ES-I3 (cell line): ENCODE results near the gene LYZL2.

Experiments
- H3K36me3 ChIP-seq: 2 replicates; pipeline ENCODE4 v1.6.1; 2013; ENCODE audit warnings: mild to moderate bottlenecking, low read length, control low read depth, moderate library complexity; ENCODE audit not compliant: insufficient read depth
- H3K4me1 ChIP-seq: 2 replicates; pipeline ENCODE4 v1.6.1; 2013; ENCODE audit warnings: mild to moderate bottlenecking, control low read depth, low read length; ENCODE audit not compliant: insufficient read depth
- H3K9ac ChIP-seq: 2 replicates; pipeline ENCODE4 v1.6.1; 2013; ENCODE audit warnings: low read depth, mild to moderate bottlenecking, low read length, moderate library complexity
- H3K9me3 ChIP-seq: 2 replicates; pipeline ENCODE4 v1.6.1; 2013; ENCODE audit warnings: mild to moderate bottlenecking, low read length, moderate library complexity; ENCODE audit not compliant: control insufficient read depth, insufficient read depth

The LYZL2 gene

GRCh38 chr10:30565449-30565848 is 64.1 kb downstream of the LYZL2 start:
- Histone ChIP-seq H3K9ac (no peak overlapping the region), H3K36me3 (no peaks in the 10 kb centered on the region), H3K9me3 (peaks cover 5% of the 10 kb centered on the region; the same call in 1 of the 2 replicates)

DNA sequence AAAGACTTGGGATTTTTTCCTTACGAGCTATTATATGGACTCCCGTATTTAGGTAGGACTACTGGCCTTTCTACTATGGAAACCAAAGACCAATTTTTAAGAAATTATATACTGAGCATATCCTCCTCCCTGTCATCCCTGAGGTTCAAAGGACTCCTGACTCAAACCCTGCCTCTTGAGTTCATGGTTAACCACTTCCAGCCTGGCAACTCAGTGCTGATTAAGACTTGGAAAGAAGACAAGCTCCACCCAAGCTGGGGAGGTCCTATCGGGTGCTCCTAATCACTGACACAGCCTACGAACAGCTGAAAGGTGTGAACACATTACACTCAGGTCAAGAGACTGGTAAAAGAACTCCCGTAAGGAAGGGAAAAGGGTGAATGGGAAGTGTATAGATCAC is 66.8 kb downstream of the LYZL2 start:
- no peaks in the 10 kb centered on the region for H3K36me3 ChIP-seq
- H3K4me1 ChIP-seq, result peaks cover 8% of the 10 kb centered on the region; the same call in 1 of the 2 replicates
- H3K9ac ChIP-seq, result no peak overlapping the region
- no peaks in the 10 kb centered on the region for H3K9me3 ChIP-seq

More at GRCh38 chr10:30565449-30565848, 64.1 kb downstream of the LYZL2 start:
- H3K4me1 ChIP-seq, result no peaks in the 10 kb centered on the region
